Fibroblast of the aortic adventitia (primary cell): Measurements from ENCODE around the gene ACIN1. TPM values are rescaled to one million over a fixed set of nuclear protein-coding genes. Genes with fewer than 3 reads are reported as not detected.
"Not testable (repeated sequence)": the region's sequence is repeated elsewhere in the genome, so short reads cannot be mapped to it uniquely, and the experiment has no call there.

Experiments
- DNase-seq: peaks from one replicate; pipeline ENCODE4 v3.0.0-alpha.2; 2010; ENCODE audit warnings: low read depth
- H3K4me3 ChIP-seq: 2 replicates; pipeline ENCODE4 v1.5.1; 2011; ENCODE audit warnings: low read depth, mild to moderate bottlenecking, control low read depth, low read length, moderate library complexity
- total RNA-seq: library from RNA; depleted of rRNA; stranded (reverse); fragments of >200 nt; gene quantifications from 2 replicates; pipeline ENCODE4 v1.2.3, GENCODE V29; 2012; ENCODE audit warnings: low replicate concordance
- TF ChIP-seq, protein P1 (sequence below): IDR thresholded peaks from 2 replicates; pipeline ENCODE4 v1.5.1; 2011; ENCODE audit warnings: mild to moderate bottlenecking, low read length, control low read depth, inconsistent platforms; ENCODE audit not compliant: insufficient read depth

Gene ACIN1
- total RNA-seq, 1 donor: 97.0 TPM

DNA sequence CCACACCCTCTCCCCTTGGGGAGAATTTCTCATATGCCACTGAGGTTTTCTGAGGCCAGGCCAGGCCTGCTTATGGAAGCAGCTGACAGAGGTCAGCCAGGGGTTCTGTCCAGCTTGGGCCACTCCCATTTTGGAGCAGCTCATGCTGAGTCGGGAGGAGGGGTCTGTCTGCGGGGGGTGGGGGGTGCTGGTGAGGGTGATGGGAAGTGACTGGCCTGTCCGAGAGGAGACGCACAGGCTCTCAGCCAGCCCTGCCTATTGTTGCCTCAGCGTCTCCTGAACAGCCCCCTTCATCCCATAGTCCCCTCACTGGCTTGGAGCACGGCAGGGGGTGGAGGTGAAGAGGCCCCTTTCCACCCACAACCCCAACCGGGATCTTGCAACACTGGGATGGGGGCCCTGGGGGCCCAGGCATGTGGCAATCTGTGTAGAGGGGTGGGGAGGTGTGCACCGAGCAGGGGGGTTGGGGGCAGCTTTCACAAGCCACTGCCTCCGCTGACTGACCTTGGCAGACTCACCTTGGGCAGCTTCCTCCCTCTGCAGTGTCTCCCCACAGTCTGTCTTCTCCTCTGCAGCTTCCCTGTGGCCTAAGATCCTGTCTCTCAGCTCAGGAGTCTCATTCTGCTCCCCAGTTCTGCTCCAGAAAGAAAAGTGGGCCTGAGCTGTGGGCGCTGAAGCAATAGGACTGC is 18.6 kb upstream of the ACIN1 start:
- TF ChIP-seq, protein P1, sequence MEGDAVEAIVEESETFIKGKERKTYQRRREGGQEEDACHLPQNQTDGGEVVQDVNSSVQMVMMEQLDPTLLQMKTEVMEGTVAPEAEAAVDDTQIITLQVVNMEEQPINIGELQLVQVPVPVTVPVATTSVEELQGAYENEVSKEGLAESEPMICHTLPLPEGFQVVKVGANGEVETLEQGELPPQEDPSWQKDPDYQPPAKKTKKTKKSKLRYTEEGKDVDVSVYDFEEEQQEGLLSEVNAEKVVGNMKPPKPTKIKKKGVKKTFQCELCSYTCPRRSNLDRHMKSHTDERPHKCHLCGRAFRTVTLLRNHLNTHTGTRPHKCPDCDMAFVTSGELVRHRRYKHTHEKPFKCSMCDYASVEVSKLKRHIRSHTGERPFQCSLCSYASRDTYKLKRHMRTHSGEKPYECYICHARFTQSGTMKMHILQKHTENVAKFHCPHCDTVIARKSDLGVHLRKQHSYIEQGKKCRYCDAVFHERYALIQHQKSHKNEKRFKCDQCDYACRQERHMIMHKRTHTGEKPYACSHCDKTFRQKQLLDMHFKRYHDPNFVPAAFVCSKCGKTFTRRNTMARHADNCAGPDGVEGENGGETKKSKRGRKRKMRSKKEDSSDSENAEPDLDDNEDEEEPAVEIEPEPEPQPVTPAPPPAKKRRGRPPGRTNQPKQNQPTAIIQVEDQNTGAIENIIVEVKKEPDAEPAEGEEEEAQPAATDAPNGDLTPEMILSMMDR: no peak
- no peak overlapping the region for H3K4me3 ChIP-seq
- peak; percentile 72 for DNase-seq

- no peak overlapping the region for H3K4me3 ChIP-seq
- TF ChIP-seq, protein P1: no peak
- DNase-seq: peak; percentile 22
These were observed 17.6 kb upstream of the ACIN1 start for GRCh38 chr14:23112359-23113178.

GRCh38 chr14:23110579-23111365 is 15.8 kb upstream of the ACIN1 start:
- TF ChIP-seq, protein P1: no peak
- DNase-seq: no peak

GRCh38 chr14:23109769-23110168 is 14.8 kb upstream of the ACIN1 start:
- H3K4me3 ChIP-seq: no peak overlapping the region
- TF ChIP-seq, protein P1: no peak
- no peak for DNase-seq

More at GRCh38 chr14:23110579-23111365, 15.8 kb upstream of the ACIN1 start:
- H3K4me3 ChIP-seq: no peak overlapping the region

DNA sequence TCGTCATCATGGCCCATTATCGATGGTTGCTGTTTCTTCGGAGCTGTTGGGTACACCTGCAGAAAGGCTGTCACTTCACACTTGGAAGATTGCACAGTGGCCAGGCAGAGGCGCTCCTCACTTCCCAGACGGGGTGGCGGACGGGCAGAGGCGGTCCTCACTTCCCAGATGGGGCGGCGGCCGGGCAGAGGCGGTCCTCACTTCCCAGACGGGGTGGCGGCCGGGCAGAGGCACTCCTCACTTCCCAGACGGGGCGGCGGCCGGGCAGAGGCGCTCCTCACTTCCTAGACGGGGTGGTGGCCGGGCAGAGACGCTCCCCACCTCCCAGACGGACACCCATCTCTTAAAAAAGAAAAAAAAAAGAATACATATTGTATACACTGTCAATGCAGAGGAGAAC is 13.2 kb upstream of the ACIN1 start:
- not testable (repeated sequence) for H3K4me3 ChIP-seq, DNase-seq

GRCh38 chr14:23107620-23108019 is 12.7 kb upstream of the ACIN1 start:
- H3K4me3 ChIP-seq, DNase-seq: not testable (repeated sequence)

- no peak overlapping the region for H3K4me3 ChIP-seq
- TF ChIP-seq, protein P1: no peak
- DNase-seq: no peak
These were observed 11.8 kb upstream of the ACIN1 start for GRCh38 chr14:23106747-23107045.
